Measurements from ENCODE around the gene KCNK17.
A peak's percentile ranks its signal among the peaks of the same experiment; 100 is the strongest.

KCNK17 gene

DNA sequence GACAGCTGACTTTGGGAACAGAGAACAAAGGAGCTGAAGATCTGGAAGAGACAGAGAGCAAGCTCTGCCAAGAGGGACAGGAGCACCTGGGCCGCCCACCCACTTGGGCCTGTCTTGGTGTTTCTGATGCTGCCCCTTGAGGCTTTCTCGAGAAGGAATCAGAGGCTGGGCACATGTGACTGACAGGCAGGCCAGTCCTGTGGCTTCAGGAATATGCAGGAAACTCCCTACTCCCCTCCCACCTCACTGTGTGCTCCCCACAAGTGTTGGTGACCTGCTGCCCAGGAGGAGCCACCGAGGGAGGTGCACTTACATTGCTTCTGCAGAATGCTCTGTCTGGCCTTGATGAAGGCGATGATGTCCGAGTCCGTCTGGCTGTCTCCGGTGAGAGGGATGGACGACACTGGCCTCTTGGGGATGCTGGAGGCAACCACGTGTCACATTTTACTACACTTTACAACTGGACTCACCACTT lies 29.2 kb upstream of the KCNK17 start:
- H3K4me3 ChIP-seq (ENCODE audit: low read length): no peak overlapping the region
- TF ChIP-seq, protein P1, sequence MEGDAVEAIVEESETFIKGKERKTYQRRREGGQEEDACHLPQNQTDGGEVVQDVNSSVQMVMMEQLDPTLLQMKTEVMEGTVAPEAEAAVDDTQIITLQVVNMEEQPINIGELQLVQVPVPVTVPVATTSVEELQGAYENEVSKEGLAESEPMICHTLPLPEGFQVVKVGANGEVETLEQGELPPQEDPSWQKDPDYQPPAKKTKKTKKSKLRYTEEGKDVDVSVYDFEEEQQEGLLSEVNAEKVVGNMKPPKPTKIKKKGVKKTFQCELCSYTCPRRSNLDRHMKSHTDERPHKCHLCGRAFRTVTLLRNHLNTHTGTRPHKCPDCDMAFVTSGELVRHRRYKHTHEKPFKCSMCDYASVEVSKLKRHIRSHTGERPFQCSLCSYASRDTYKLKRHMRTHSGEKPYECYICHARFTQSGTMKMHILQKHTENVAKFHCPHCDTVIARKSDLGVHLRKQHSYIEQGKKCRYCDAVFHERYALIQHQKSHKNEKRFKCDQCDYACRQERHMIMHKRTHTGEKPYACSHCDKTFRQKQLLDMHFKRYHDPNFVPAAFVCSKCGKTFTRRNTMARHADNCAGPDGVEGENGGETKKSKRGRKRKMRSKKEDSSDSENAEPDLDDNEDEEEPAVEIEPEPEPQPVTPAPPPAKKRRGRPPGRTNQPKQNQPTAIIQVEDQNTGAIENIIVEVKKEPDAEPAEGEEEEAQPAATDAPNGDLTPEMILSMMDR (conservative IDR thresholded peaks at IDR 0.05; ENCODE audit: low read depth, low read length): no peak
- DNase-seq (ENCODE audit: low read depth): no peak

DNA sequence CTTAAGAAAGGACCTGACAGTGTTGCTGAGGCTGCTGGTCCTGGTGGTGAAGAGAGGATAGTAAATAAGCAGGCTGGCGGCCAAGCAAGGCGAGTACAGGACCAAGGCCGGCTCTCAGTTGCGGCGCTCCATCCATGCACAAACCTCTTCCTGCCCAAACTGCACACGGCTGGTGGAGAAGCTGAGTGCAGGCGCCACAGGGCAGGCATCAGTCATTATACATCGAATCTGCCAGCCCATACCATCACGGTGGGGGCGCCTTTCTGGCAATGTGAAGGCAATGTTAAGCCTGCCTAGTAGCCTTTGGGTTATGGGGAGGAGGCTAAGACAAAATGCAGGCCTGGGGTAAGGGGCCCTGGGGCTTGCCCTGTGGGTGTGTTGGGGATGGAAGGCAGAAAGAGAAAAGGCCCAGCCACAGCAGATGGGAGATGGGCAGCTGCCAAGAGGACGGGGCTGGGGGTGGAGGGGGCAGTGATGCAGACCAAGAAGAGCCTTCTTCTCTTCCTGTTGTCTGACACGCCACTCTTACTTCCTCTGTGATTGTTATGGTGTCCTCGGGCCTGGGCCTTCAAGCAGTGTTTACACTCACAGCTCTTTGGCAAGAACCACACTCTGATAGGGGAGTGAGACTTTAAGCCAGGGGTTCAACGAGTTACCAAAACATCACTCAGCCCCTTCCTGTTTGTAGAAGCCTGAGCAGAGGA lies 28.6 kb upstream of the KCNK17 start:
- H3K4me3 ChIP-seq (ENCODE audit: low read length): no peak overlapping the region
- DNase-seq (ENCODE audit: low read depth): no peak
- TF ChIP-seq, protein P1 (conservative IDR thresholded peaks at IDR 0.05; ENCODE audit: low read depth, low read length): no peak

DNA sequence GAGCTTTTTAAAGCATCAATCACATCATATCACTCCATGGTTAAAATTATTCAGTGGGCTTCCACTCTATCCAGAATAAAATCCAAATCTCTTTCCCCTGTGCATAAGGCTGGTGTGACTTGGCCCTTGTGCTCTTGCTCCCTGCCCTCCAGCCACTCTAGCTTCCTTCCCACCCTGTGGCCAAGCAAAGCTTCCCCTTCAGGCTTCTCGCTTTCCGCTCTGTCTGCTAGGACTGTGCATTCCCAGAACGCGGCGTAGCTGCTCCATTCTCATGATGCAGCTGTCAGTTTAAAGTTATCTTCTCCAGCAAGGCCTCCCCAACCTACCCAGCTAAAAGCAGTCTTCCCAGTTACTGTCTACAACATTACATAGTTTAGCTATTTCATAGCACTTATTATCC lies 27.7 kb upstream of the KCNK17 start:
- TF ChIP-seq, protein P1 (conservative IDR thresholded peaks at IDR 0.05; ENCODE audit: low read depth, low read length): no peak
- no peak overlapping the region for H3K4me3 ChIP-seq (ENCODE audit: low read length)
- DNase-seq (ENCODE audit: low read depth): no peak

DNA sequence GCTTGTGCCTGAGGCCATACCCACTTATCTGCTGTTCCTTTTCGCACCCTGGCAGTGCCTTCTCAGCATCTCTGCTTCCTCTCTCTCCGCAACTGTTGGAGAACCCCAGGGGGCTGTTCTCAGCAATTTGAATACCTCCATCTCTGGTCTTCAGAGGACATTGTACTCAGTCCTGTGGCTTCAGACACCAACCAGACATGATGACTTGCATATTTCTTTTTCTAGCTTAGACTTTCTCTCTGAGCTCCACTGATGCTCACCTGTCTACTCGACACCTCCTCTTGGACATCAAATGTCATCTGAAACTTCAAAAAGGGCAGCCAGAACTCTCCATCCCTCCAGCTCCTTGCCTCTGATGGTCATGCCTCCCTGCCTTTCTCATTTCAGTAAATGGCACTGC lies 27.1 kb upstream of the KCNK17 start:
- no peak overlapping the region for H3K4me3 ChIP-seq (ENCODE audit: low read length)
- DNase-seq (ENCODE audit: low read depth): no peak
- TF ChIP-seq, protein P1 (conservative IDR thresholded peaks at IDR 0.05; ENCODE audit: low read depth, low read length): no peak

DNA sequence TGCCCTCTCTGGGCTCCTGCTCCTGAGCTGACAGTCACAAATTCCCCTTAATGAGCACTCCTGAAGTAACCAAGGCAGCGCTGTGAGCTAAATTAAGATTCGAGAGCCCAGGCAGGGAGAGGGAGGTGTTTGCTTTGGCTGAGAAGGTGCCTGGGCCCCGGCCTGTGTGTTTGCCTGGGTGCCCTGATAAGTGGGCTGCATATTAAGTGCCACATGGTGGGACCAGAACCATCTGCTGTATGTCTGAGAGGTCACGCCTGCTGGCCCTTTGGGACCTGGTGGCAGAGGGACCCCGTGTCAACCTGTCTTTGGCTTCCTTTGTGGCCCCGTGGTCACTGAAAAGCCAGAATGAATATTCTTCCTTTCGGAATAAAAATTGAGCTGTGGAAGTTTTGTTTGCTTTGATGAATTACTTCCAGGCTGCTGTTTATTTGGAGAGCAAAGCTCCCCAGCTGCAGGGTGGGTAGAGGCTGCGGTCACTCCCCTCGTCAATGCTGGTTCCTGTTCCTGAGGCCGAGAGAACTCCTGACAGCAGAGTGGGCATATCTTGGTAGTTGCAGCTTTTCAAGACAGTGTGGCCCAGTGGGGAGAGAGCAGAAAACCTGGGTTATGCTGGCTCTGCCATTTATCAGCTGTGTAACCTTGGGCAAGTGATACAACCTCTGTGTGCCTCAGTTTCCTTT lies 25.8 kb upstream of the KCNK17 start:
- TF ChIP-seq, protein P1 (conservative IDR thresholded peaks at IDR 0.05; ENCODE audit: low read depth, low read length): no peak
- no peak overlapping the region for H3K4me3 ChIP-seq (ENCODE audit: low read length)
- DNase-seq (ENCODE audit: low read depth): peak; percentile 9

DNA sequence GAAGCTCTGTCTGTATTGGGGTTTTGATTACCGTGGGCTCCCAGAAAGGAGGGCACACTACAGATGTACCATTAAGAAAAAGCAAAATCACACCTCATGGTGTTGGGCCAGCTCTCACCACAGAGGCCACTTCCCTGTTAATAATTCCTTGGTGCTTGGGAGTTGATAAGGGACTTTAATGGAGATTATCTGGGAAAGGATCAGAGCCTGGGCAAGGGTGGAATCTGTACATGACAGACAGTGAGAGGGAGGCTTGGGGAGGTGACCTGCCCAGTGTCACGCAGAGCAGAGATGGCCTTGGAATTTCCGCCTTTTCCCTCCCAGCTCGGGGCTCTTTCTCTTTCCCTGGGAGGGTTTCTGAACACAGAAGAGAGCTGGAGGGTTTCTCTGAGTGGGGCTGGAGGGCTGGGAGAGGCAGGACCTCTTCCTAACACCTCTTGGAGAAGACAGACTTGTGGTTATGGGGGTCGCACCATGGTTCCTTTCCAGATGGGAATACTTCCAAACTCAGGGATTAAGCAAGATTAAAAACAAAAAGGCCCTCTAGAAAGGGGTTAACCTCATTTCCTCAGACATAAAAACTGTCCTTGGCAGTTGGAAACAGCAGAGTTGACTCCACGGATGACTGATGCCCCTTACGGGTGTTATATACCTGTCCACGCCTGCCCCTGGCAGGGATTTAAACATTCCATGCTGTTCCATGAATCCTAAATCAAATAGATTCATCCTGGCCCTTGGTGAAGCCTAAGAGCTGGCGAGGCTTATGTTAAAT lies 25.1 kb upstream of the KCNK17 start:
- TF ChIP-seq, protein P1 (conservative IDR thresholded peaks at IDR 0.05; ENCODE audit: low read depth, low read length): no peak
- no peak for DNase-seq (ENCODE audit: low read depth)
- no peak overlapping the region for H3K4me3 ChIP-seq (ENCODE audit: low read length)
